ENCODE measurements around the gene SYCE3.
A peak's percentile ranks its signal among the peaks of the same experiment; 100 is the strongest.
"Not testable (repeated sequence)": the region's sequence is repeated elsewhere in the genome, so short reads cannot be mapped to it uniquely, and the experiment has no call there.

SYCE3 gene

GRCh38 chr22:50562523-50563412 lies at the start of gene SYCE3:
TSS of gene SYCE3 (minus strand) at chr22:50562919. CDS start at chr22:50556405, 6,514 bp downstream.
- H3K9me3 Mint-ChIP-seq, result no peaks in the 10 kb centered on the region
- H3K27ac Mint-ChIP-seq, result peak within 1 kb of the TSS; percentile 78
- no peaks in the 10 kb centered on the region for H3K27me3 Mint-ChIP-seq
- peak; percentile 94 for ATAC-seq
- peaks cover 17% of the 10 kb centered on the region for H3K4me1 Mint-ChIP-seq
- peak within 1 kb of the TSS; percentile 83 for H3K4me3 Mint-ChIP-seq
- peaks cover 3% of the 10 kb centered on the region for H3K36me3 Mint-ChIP-seq

- no peak for ATAC-seq
- H3K27ac Mint-ChIP-seq, result no peak overlapping the region
- H3K4me1 Mint-ChIP-seq, result peaks cover 10% of the 10 kb centered on the region
- peaks cover 64% of the 10 kb centered on the region for H3K27me3 Mint-ChIP-seq
- H3K36me3 Mint-ChIP-seq, result no peaks in the 10 kb centered on the region
- H3K4me3 Mint-ChIP-seq, result no peak overlapping the region
- H3K9me3 Mint-ChIP-seq, result no peaks in the 10 kb centered on the region
Observed at GRCh38 chr22:50612168-50612527, 49.4 kb upstream of the SYCE3 start.

- H3K27me3 Mint-ChIP-seq, result peaks cover 70% of the 10 kb centered on the region
- no peak overlapping the region for H3K27ac Mint-ChIP-seq
- ATAC-seq, result no peak
- H3K4me3 Mint-ChIP-seq, result no peak overlapping the region
- H3K9me3 Mint-ChIP-seq, result no peaks in the 10 kb centered on the region
- no peaks in the 10 kb centered on the region for H3K36me3 Mint-ChIP-seq
- peaks cover 10% of the 10 kb centered on the region for H3K4me1 Mint-ChIP-seq
Observed at GRCh38 chr22:50611341-50612060, 48.8 kb upstream of the SYCE3 start.

- H3K27me3 Mint-ChIP-seq, result peaks cover 79% of the 10 kb centered on the region
- H3K4me3 Mint-ChIP-seq, result no peak overlapping the region
Observed at GRCh38 chr22:50610581-50610980, 47.9 kb upstream of the SYCE3 start.

GRCh38 chr22:50610041-50610451 lies 47.3 kb upstream of the SYCE3 start:
- H3K4me1 Mint-ChIP-seq, result peaks cover 10% of the 10 kb centered on the region
- H3K27me3 Mint-ChIP-seq, result peaks cover 85% of the 10 kb centered on the region
- H3K27ac Mint-ChIP-seq, result no peak overlapping the region
- no peaks in the 10 kb centered on the region for H3K36me3 Mint-ChIP-seq
- peak; percentile 46 for ATAC-seq
- no peak overlapping the region for H3K4me3 Mint-ChIP-seq
- H3K9me3 Mint-ChIP-seq, result no peaks in the 10 kb centered on the region

More at GRCh38 chr22:50610581-50610980, 47.9 kb upstream of the SYCE3 start:
- ATAC-seq, result no peak
- no peaks in the 10 kb centered on the region for H3K9me3 Mint-ChIP-seq
- H3K4me1 Mint-ChIP-seq, result peaks cover 10% of the 10 kb centered on the region
- H3K36me3 Mint-ChIP-seq, result no peaks in the 10 kb centered on the region
- H3K27ac Mint-ChIP-seq, result no peak overlapping the region

GRCh38 chr22:50609599-50609998 lies 46.9 kb upstream of the SYCE3 start:
- Mint-ChIP-seq H3K4me3 (no peak overlapping the region), H3K4me1 (peaks cover 10% of the 10 kb centered on the region), H3K27ac (no peak overlapping the region), H3K27me3 (peaks cover 89% of the 10 kb centered on the region), H3K36me3 (no peaks in the 10 kb centered on the region), H3K9me3 (no peaks in the 10 kb centered on the region)
- no peak for ATAC-seq

- peaks cover 10% of the 10 kb centered on the region for H3K4me1 Mint-ChIP-seq
- H3K36me3 Mint-ChIP-seq, result no peaks in the 10 kb centered on the region
- H3K9me3 Mint-ChIP-seq, result no peaks in the 10 kb centered on the region
- H3K4me3 Mint-ChIP-seq, result no peak overlapping the region
- ATAC-seq, result no peak
- no peak overlapping the region for H3K27ac Mint-ChIP-seq
- H3K27me3 Mint-ChIP-seq, result peaks cover 89% of the 10 kb centered on the region
Observed at GRCh38 chr22:50608996-50609395, 46.3 kb upstream of the SYCE3 start.

GRCh38 chr22:50608058-50608840 lies 45.5 kb upstream of the SYCE3 start:
- H3K27me3 Mint-ChIP-seq, result peaks cover 88% of the 10 kb centered on the region
- not testable (repeated sequence) for H3K36me3 Mint-ChIP-seq, H3K4me1 Mint-ChIP-seq, ATAC-seq, H3K27ac Mint-ChIP-seq, H3K9me3 Mint-ChIP-seq, H3K4me3 Mint-ChIP-seq

- Mint-ChIP-seq H3K27ac (no peak overlapping the region), H3K9me3 (no peaks in the 10 kb centered on the region), H3K4me1 (peaks cover 3% of the 10 kb centered on the region), H3K4me3 (no peak overlapping the region), H3K36me3 (no peaks in the 10 kb centered on the region), H3K27me3 (peaks cover 88% of the 10 kb centered on the region)
- no peak for ATAC-seq
Observed at GRCh38 chr22:50607659-50608020, 44.9 kb upstream of the SYCE3 start.

GRCh38 chr22:50606946-50607658 lies 44.4 kb upstream of the SYCE3 start:
- Mint-ChIP-seq H3K4me3 (no peak overlapping the region), H3K9me3 (no peaks in the 10 kb centered on the region), H3K36me3 (no peaks in the 10 kb centered on the region), H3K4me1 (no peaks in the 10 kb centered on the region), H3K27me3 (peaks cover 88% of the 10 kb centered on the region), H3K27ac (no peak overlapping the region)
- no peak for ATAC-seq

- Mint-ChIP-seq H3K4me1 (no peaks in the 10 kb centered on the region), H3K27me3 (peaks cover 89% of the 10 kb centered on the region), H3K36me3 (no peaks in the 10 kb centered on the region), H3K4me3 (no peak overlapping the region), H3K9me3 (no peaks in the 10 kb centered on the region), H3K27ac (no peak overlapping the region)
- no peak for ATAC-seq
Observed at GRCh38 chr22:50606165-50606945, 43.6 kb upstream of the SYCE3 start.

GRCh38 chr22:50605613-50606074 lies 42.9 kb upstream of the SYCE3 start:
- no peaks in the 10 kb centered on the region for H3K9me3 Mint-ChIP-seq
- no peak overlapping the region for H3K4me3 Mint-ChIP-seq
- no peaks in the 10 kb centered on the region for H3K36me3 Mint-ChIP-seq
- H3K27ac Mint-ChIP-seq, result no peak overlapping the region
- ATAC-seq, result no peak
- no peaks in the 10 kb centered on the region for H3K4me1 Mint-ChIP-seq
- peaks cover 83% of the 10 kb centered on the region for H3K27me3 Mint-ChIP-seq

- no peak overlapping the region for H3K4me3 Mint-ChIP-seq
- no peaks in the 10 kb centered on the region for H3K9me3 Mint-ChIP-seq
- no peak for ATAC-seq
- H3K4me1 Mint-ChIP-seq, result no peaks in the 10 kb centered on the region
- no peak overlapping the region for H3K27ac Mint-ChIP-seq
- peaks cover 81% of the 10 kb centered on the region for H3K27me3 Mint-ChIP-seq
- no peaks in the 10 kb centered on the region for H3K36me3 Mint-ChIP-seq
Observed at GRCh38 chr22:50605002-50605612, 42.4 kb upstream of the SYCE3 start.

All from stimulated activated memory B cell treated with anti-CD40 and anti-IgM and Interleukin-4, amounts not matched to agents 10 μg/mL and 1 μg/mL and 100 μg/mL, for 72 hours (primary cell).